HUDEP-2 (cell line): ENCODE results near the gene OCSTAMP.
A peak's percentile ranks its signal among the peaks of the same experiment; 100 is the strongest.

Experiments used
- DNase-seq, 76 experiments: peaks; one replicate each; lab custom pipeline; 2025; ENCODE audit not compliant: unreplicated experiment in 76 of 76; lab: John Stamatoyannopoulos, UW

Gene OCSTAMP

GRCh38 chr20:46554828-46555227, 4.4 kb upstream of the OCSTAMP start:
- DNase-seq = no peak

- no peak for DNase-seq
These were observed 3.5 kb upstream of the OCSTAMP start for GRCh38 chr20:46553926-46554325.

- no peak for DNase-seq
These were observed 2.3 kb upstream of the OCSTAMP start for GRCh38 chr20:46552460-46553420.

DNA sequence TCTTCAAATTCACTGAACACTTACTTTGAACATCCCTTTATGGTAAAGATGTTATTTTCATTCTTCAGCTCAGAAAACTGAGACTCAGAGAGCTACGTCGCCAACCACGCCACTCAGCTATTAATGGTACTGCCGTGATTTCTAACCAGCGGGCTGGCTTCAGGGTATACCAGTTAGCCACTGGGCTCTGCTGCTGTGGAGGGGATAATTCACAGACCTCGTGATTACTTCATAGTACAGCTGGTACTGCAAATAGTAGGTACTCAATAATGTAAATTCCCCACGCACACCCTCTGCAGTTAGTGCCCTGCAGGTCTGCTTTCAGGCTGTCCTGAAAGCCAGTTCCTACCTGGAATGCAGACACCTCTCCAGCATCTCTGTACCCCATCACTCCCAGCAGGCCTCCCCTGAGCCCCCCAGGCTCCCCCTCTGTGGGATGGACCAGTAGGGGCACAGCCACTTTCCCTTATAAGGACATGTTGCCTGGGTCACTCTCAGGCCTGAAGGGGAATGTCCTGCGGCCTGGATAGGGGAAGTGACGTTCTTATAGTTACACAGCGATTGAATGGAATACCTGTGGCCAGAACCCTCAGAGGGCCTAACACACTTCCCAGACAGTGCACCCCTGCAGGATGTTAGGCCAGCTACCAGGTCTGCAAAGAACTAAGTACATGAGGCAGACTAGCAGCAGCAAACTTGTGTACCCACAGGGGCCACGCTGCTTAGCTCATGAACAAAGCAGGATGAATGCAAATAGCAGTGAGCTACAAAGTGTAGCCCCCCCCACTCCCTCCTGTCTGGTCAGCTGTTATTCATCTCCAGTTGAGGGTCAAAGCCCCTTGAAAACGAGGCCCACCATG, 1.3 kb upstream of the OCSTAMP start:
- no peak for DNase-seq

- no peak for DNase-seq
These were observed 1.1 kb downstream of the OCSTAMP start for GRCh38 chr20:46549188-46549972.

DNA sequence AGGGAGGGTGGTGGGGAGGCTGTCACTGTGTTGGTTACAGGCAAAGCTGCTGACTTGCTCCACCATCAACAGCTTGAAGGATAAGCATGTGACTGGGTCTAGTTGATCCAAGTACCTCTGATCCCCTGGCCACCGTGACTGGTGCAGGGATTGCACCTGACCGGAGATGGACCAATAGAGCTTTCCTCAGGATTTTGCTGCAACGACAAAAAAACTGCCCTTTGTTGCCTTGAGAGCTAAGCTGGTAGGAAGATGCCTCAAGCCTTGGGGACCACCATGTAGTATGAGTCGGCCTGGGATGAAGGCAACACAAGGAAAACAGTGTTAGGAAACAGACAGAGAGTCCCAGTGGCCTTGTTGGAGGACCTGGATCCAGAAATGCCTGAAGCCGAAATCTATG, 1.8 kb downstream of the OCSTAMP start:
- DNase-seq = no peak

- no peak for DNase-seq
These were observed 2.5 kb downstream of the OCSTAMP start for GRCh38 chr20:46547995-46548394.

- no peak for DNase-seq
These were observed 3.5 kb downstream of the OCSTAMP start for GRCh38 chr20:46546936-46547335.

GRCh38 chr20:46546298-46546697, 4.2 kb downstream of the OCSTAMP start:
- DNase-seq = no peak

- no peak for DNase-seq
These were observed 4.7 kb downstream of the OCSTAMP start for GRCh38 chr20:46545827-46546138.

DNA sequence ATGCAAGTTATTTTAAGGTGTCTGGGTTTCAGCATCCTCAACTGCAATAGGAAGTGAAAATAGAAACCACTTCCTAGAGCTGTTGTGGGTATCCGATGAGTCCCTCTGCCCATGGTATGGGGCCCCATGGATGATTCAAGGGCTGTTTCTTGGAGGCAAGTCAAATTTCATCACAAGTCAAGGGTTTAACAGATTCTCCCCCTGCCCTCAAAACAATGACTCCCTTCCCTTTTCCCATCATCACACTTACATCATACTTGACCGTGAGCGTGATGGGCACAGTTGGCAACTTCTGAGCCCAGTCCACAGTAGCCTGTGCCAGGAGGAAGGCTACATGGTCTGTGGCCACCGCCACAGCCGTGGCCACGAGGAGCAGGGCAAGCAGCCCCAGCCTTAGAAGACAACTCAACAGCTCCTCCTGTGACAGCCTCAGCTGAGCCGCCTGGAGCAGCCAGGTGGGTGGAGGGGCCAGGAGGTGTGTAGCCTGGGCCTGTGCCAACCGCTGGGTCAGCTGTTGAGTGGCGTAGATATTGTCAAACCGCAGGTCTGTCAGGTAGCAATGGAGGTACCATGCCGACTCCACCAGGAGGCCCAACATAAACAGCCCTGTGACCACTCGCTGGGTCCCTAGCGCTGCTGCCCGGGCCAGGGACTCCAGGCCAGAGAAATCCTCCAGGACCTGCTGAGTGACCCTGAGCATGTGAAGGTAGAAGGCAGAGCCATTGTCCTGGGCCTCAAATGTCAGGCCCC, 5.2 kb downstream of the OCSTAMP start:
- DNase-seq = no peak

- DNase-seq = no peak
These were observed 5.9 kb downstream of the OCSTAMP start for GRCh38 chr20:46544576-46544975.

GRCh38 chr20:46543959-46544358, 6.5 kb downstream of the OCSTAMP start:
- no peak for DNase-seq

DNA sequence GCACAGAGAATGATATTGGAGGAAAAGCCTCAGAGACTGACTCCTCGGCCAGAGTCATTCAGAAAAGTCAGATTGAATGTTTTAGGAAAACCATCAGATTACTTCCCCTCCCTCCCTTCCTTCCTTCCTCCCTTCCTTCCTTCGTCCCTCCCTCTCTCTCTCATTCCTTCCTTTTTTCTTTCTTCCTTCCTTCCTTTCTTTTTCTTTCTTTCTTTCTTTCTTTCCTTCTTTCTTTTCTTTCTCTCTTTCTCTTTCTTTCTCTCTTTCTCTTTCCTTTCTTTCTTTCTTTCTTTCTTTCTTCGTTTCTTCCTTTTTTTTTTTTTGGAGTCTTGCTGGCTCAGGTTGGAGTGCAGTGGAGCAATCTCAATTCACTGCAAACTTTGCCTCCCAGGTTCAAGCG, 7.4 kb downstream of the OCSTAMP start:
- DNase-seq = no peak

- no peak for DNase-seq
These were observed 9.1 kb downstream of the OCSTAMP start for GRCh38 chr20:46541229-46541935.

DNA sequence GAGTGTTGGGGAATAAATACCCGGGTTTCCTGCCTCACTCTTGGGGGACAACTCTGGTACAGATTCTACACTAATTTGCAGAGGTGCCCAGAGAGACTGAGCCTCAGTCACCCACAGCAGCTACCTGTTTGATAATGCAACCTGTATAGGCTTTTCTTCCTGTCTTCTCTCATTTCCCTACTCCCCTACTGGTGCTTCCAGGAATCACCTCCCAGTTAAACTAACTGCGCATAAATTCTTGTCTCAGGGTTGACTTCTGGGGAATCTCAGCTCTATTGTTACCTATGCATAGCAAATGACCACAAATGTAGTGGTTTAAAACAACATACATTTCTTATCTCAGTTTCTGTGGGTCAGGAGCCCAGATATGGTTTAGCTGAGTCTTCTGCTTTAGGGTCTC, 11.3 kb downstream of the OCSTAMP start:
- DNase-seq = no peak

DNA sequence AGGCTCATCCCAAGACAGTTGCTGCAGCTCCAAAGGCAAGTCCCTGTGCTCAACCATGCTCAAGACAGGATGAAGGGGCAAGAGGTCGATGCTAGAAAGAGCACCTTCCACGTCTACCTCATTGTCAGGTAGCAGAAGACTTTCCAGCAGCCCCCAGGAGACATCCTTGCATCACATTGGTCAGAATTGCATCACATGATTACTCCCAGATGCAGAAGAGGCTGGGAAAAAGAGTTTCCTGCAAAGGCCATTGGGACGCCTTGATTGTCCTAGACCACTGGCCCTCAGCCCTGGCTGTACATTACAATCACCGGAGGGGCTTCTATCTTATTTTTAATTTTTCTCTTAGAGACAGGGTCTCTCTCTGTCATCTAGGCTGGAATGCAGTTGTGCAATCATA, 19.8 kb downstream of the OCSTAMP start:
- DNase-seq = no peak

- peak in 1 of 76 experiments; percentile 2 for DNase-seq
These were observed 26.6 kb downstream of the OCSTAMP start for GRCh38 chr20:46523696-46524328.

DNA sequence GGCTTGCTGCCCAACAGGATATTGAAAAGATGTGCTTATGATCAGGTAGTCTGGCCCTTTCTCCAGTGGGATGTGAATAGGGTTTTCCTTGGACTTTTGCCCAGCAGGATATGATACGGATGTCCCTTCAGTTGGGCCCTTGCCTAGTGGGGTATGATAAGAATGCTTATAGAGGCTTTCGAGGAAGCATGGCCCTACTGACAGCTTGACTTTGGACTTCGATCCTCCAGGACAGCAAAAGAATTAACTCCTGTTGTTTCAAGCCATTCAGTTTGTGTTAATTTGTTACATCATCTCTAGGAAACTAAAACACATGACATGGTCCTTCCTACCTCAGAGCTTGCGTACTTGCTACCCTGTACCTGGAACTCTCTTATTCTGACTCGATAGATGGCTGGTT, 27.3 kb downstream of the OCSTAMP start:
- no peak for DNase-seq
